Activated T-helper 1 cell treated with anti-CD3 and anti-CD28 coated beads, Interleukin-2, amount 50 U/mL, for 16 hours (primary cell): ENCODE measurements around the gene MEF2A.

ENCODE experiments used
- DNase-seq, 2 donors: peaks; one replicate each; pipeline ENCODE4 v3.0.0-alpha.2; 2020; ENCODE audit warnings: low read depth in 1 of 2, low spot score in 1 of 2

Gene MEF2A

GRCh38 chr15:99605490-99605931, 39.7 kb downstream of the MEF2A start:
- DNase-seq: no peak

- DNase-seq: no peak
These were observed 40.2 kb downstream of the MEF2A start for GRCh38 chr15:99605990-99606389.

GRCh38 chr15:99606646-99607045, 40.9 kb downstream of the MEF2A start:
- DNase-seq: no peak

- no peak for DNase-seq
These were observed 47.7 kb downstream of the MEF2A start for GRCh38 chr15:99613481-99613880.

GRCh38 chr15:99613887-99614647, 48.3 kb downstream of the MEF2A start:
- DNase-seq: no peak

- DNase-seq: no peak
These were observed 49.0 kb downstream of the MEF2A start for GRCh38 chr15:99614749-99615288.

GRCh38 chr15:99615460-99615859, 49.7 kb downstream of the MEF2A start:
- no peak for DNase-seq

GRCh38 chr15:99616129-99616528, 50.3 kb downstream of the MEF2A start:
- DNase-seq: no peak

GRCh38 chr15:99616773-99617342, 51.1 kb downstream of the MEF2A start:
- DNase-seq: no peak

- DNase-seq: no peak
These were observed 53.2 kb downstream of the MEF2A start for GRCh38 chr15:99618941-99619411.

GRCh38 chr15:99619712-99620111, 53.9 kb downstream of the MEF2A start:
- DNase-seq: no peak

- no peak for DNase-seq
These were observed 54.4 kb downstream of the MEF2A start for GRCh38 chr15:99620178-99620577.

- DNase-seq: no peak
These were observed 56.0 kb downstream of the MEF2A start for GRCh38 chr15:99621767-99622166.

GRCh38 chr15:99628374-99629001, 62.7 kb downstream of the MEF2A start:
- no peak for DNase-seq

- DNase-seq: no peak
These were observed 64.9 kb downstream of the MEF2A start for GRCh38 chr15:99630607-99631131.

- DNase-seq: no peak
These were observed 65.5 kb downstream of the MEF2A start for GRCh38 chr15:99631255-99631654.

GRCh38 chr15:99632521-99632920, 66.7 kb downstream of the MEF2A start:
- DNase-seq: no peak

- no peak for DNase-seq
These were observed 67.9 kb downstream of the MEF2A start for GRCh38 chr15:99633655-99634054.

GRCh38 chr15:99634576-99634975, 68.8 kb downstream of the MEF2A start:
- no peak for DNase-seq

GRCh38 chr15:99635145-99635544, 69.4 kb downstream of the MEF2A start:
- DNase-seq: no peak

GRCh38 chr15:99635794-99636193, 70.0 kb downstream of the MEF2A start:
- no peak for DNase-seq
